Panc1 (cell line): ENCODE results near the gene FSIP1.

Source experiments
- CTCF ChIP-seq: fragments of 450-650 bp; IDR thresholded peaks from 2 replicates; pipeline ENCODE4 v1.5.1; 2017; ENCODE audit warnings: mild to moderate bottlenecking
- POLR2AphosphoS5 ChIP-seq: IDR thresholded peaks from 2 replicates; pipeline ENCODE4 v1.6.1; 2012; ENCODE audit warnings: mild to moderate bottlenecking, low read depth, low read length, moderate library complexity
- REST ChIP-seq, 2 experiments: IDR thresholded peaks; 2 replicates each; pipeline ENCODE4 v1.6.1; 2011 to 2012; ENCODE audit warnings: low read depth in 2 of 2, control low read depth in 1 of 2, low read length in 1 of 2, mild to moderate bottlenecking in 1 of 2, moderate library complexity in 1 of 2; ENCODE audit not compliant: insufficient read depth in 1 of 2
- SIN3A ChIP-seq: IDR thresholded peaks from 2 replicates; pipeline ENCODE4 v1.6.1; 2012; ENCODE audit warnings: low read depth, mild to moderate bottlenecking, low read length, moderate library complexity, borderline replicate concordance; ENCODE audit not compliant: insufficient read depth
- TCF7L2 ChIP-seq: IDR thresholded peaks from 2 replicates; pipeline ENCODE4 v1.6.1; 2011; ENCODE audit warnings: mild to moderate bottlenecking, low read depth, low read length, inconsistent platforms

- TF ChIP-seq CTCF (no peak), TCF7L2 (no peak), REST (IDR thresholded peaks at IDR 0.05; ENCODE audit: insufficient read depth in 1 of 2, low read depth in 2 of 2, low read length in 1 of 2) (no peak), POLR2AphosphoS5 (no peak), SIN3A (no peak)
Measured at GRCh38 chr15:39624806-39625205, 157.8 kb downstream of the FSIP1 start.
